ENCODE results near the gene FOXO4.

DNA sequence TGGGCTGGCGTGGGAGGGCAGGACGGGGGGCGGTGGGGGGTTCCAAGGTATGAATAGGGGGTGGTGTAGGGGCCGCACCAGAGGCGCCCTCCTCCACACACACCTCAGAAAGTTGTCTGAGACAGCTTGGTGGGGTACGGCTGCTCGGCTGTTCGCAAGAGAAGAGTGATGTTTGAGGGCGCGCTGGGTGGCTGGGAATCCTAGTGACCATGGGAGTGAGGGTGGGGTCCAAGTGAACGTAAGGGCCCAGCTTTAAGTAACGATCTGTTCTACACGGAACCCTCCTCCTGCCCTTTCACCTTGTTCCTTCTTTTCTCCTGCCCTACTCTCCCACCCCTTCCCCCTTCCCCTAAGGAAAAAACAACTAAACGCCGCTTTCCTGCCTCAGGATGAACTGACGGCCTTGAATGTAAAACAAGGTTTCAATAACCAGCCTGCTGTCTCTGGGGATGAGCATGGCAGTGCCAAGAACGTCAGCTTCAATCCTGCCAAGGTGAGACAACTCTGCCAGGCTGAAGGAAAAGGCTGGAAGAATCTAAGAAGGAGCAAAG lies 23.4 kb downstream of the FOXO4 start:
- TF ChIP-seq, protein P1, sequence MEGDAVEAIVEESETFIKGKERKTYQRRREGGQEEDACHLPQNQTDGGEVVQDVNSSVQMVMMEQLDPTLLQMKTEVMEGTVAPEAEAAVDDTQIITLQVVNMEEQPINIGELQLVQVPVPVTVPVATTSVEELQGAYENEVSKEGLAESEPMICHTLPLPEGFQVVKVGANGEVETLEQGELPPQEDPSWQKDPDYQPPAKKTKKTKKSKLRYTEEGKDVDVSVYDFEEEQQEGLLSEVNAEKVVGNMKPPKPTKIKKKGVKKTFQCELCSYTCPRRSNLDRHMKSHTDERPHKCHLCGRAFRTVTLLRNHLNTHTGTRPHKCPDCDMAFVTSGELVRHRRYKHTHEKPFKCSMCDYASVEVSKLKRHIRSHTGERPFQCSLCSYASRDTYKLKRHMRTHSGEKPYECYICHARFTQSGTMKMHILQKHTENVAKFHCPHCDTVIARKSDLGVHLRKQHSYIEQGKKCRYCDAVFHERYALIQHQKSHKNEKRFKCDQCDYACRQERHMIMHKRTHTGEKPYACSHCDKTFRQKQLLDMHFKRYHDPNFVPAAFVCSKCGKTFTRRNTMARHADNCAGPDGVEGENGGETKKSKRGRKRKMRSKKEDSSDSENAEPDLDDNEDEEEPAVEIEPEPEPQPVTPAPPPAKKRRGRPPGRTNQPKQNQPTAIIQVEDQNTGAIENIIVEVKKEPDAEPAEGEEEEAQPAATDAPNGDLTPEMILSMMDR (conservative IDR thresholded peaks at IDR 0.05; ENCODE audit: low read length): no peak
- TF ChIP-seq EZH2phosphoT487 (IDR thresholded peaks at IDR 0.05; ENCODE audit: borderline replicate concordance, low read depth, low read length): no peak
